HG03354 (cell line): ENCODE data around the gene ART3.

Source experiments
- ATAC-seq: cut with Tn5 transposase; IDR thresholded peaks from one replicate; pipeline ENCODE4 v1.9.1; 2021; ENCODE audit warnings: mild to moderate bottlenecking; ENCODE audit not compliant: unreplicated experiment, poor library complexity, severe bottlenecking

ART3 gene

GRCh38 chr4:76127754-76128153, 53.2 kb downstream of the ART3 start:
- ATAC-seq: no peak

GRCh38 chr4:76141241-76141640, 66.7 kb downstream of the ART3 start:
- ATAC-seq: no peak

GRCh38 chr4:76144546-76144945, 70.0 kb downstream of the ART3 start:
- no peak for ATAC-seq

GRCh38 chr4:76147454-76148141, 73.1 kb downstream of the ART3 start:
- peak; percentile 42 for ATAC-seq

- ATAC-seq: peak; percentile 99
These were observed 73.8 kb downstream of the ART3 start, which contains the start of gene NUP54 for GRCh38 chr4:76148142-76148865. TSS of gene NUP54 (minus strand) at chr4:76148397. CDS start at chr4:76148374, 23 bp downstream.

GRCh38 chr4:76153356-76153755, 78.8 kb downstream of the ART3 start:
- ATAC-seq: no peak

- ATAC-seq: no peak
These were observed 81.5 kb downstream of the ART3 start for GRCh38 chr4:76155979-76156378.

- no peak for ATAC-seq
These were observed 82.1 kb downstream of the ART3 start for GRCh38 chr4:76156635-76157034.

- ATAC-seq: no peak
These were observed 85.8 kb downstream of the ART3 start for GRCh38 chr4:76160355-76160754.
